Cardiac septum (tissue), 1 donor: ENCODE data around the gene USHBP1. TPM values are rescaled to one million over a fixed set of nuclear protein-coding genes. Genes with fewer than 3 reads are reported as not detected.
"Not testable (repeated sequence)": the region's sequence is repeated elsewhere in the genome, so short reads cannot be mapped to it uniquely, and the experiment has no call there.

Experiments used
- DNase-seq: peaks from one replicate; pipeline ENCODE4 v3.0.0-alpha.2; 2020; ENCODE audit warnings: low spot score
- intact Hi-C: fragments of 100-400 bp; cut with DNase I; formaldehyde crosslinking; loops from one replicate; pipeline ENCODE4 v1.14.0; 2022
- total RNA-seq: library from RNA; stranded (reverse); fragmentation: NEBNext Ultra II Directional; extraction: Animal tissue kit (Norgen Biotek cat#: 25700); gene quantifications from one replicate; pipeline ENCODE4 v1.2.1, GENCODE V29; 2021
- donor health status: DM: no; HTN: no; CAD: no.

Gene USHBP1
- total RNA-seq, 1 donor from 2014 or later, result 4.7 TPM

- no peak for DNase-seq
- intact Hi-C loops, result loop anchor here (5.0 kb wide), 1 partner anchor 36 kb away; the partner anchor contains the start of gene GTPBP3
Measured at GRCh38 chr19:17300992-17301619, 36.6 kb upstream of the USHBP1 start.

GRCh38 chr19:17296976-17297375 lies 32.4 kb upstream of the USHBP1 start:
- DNase-seq, result no peak
- intact Hi-C loops, result no loop called here

- intact Hi-C loops, result no loop called here
- DNase-seq, result no peak
Measured at GRCh38 chr19:17296273-17296672, 31.7 kb upstream of the USHBP1 start.

- DNase-seq, intact Hi-C loops: not testable (repeated sequence)
Measured at GRCh38 chr19:17295551-17295950, 31.0 kb upstream of the USHBP1 start.

GRCh38 chr19:17294051-17294891 lies 29.7 kb upstream of the USHBP1 start:
- DNase-seq, result no peak
- intact Hi-C loops, result no loop called here

- intact Hi-C loops, result no loop called here
- DNase-seq, result no peak
Measured at GRCh38 chr19:17293605-17294004, 29.1 kb upstream of the USHBP1 start.

GRCh38 chr19:17292301-17293074 lies 27.9 kb upstream of the USHBP1 start:
- DNase-seq, result peak; percentile 82
- intact Hi-C loops, result loop anchor here (1.0 kb wide), 1 partner anchor 94 kb away; no protein-coding TSS in a partner anchor

GRCh38 chr19:17289489-17289888 lies 24.9 kb upstream of the USHBP1 start:
- DNase-seq, result peak; percentile 88
- intact Hi-C loops, result no loop called here

GRCh38 chr19:17286752-17287151 lies 22.2 kb upstream of the USHBP1 start:
- intact Hi-C loops, result no loop called here
- DNase-seq, result no peak

- DNase-seq, result no peak
- intact Hi-C loops, result no loop called here
Measured at GRCh38 chr19:17286263-17286662, 21.7 kb upstream of the USHBP1 start.

- DNase-seq, result no peak
- intact Hi-C loops, result no loop called here
Measured at GRCh38 chr19:17285415-17286135, 21.0 kb upstream of the USHBP1 start.

- no peak for DNase-seq
- intact Hi-C loops, result loop anchor here (2.0 to 5.0 kb wide), 2 partner anchors 217 to 511 kb away; no protein-coding TSS in a partner anchor
Measured at GRCh38 chr19:17283504-17283996, 19.0 kb upstream of the USHBP1 start.

GRCh38 chr19:17282488-17283125 lies 18.1 kb upstream of the USHBP1 start:
- intact Hi-C loops, result loop anchor here (1.0 to 5.0 kb wide), 3 partner anchors 77 to 510 kb away; no protein-coding TSS in a partner anchor
- peak; percentile 93 for DNase-seq

- DNase-seq, result peak; percentile 82
Measured at GRCh38 chr19:17281391-17282304, 17.1 kb upstream of the USHBP1 start, which contains the start of gene ANKLE1. ANKLE1 (plus strand) TSS chr19:17281901; CDS start chr19:17281921, 20 bp downstream.

GRCh38 chr19:17279436-17279835 lies 14.9 kb upstream of the USHBP1 start:
- DNase-seq, result no peak
- intact Hi-C loops, result no loop called here

More at GRCh38 chr19:17281391-17282304, 17.1 kb upstream of the USHBP1 start, which contains the start of gene ANKLE1:
- intact Hi-C loops, result loop anchor here (1.0 to 5.0 kb wide), 3 partner anchors 76 to 509 kb away; no protein-coding TSS in a partner anchor

GRCh38 chr19:17275441-17276175 lies 11.1 kb upstream of the USHBP1 start:
- no peak for DNase-seq
- intact Hi-C loops, result no loop called here

- intact Hi-C loops, DNase-seq: not testable (repeated sequence)
Measured at GRCh38 chr19:17274892-17275291, 10.3 kb upstream of the USHBP1 start.
